ENCODE results near the gene RNF186. TPM values are rescaled to one million over a fixed set of nuclear protein-coding genes. Genes with fewer than 3 reads are reported as not detected.

RNF186 gene
- total RNA-seq, 3 donors from 2014 or later, result 15.1 to 42.6 (median 41.0) TPM

- Histone ChIP-seq H3K36me3 (ENCODE audit: low read depth) (peaks cover 3% of the 10 kb centered on the region), H3K4me3 (peak overlapping the region; percentile 48), H3K9me3 (no peaks in the 10 kb centered on the region), H3K4me1 (ENCODE audit: low read depth) (peaks cover 13% of the 10 kb centered on the region)
- intact Hi-C loops (cut with DNase I, micrococcal nuclease), result loop anchor here in 1 of 2 donors (10.0 kb wide), 1 partner anchor 51 kb away; no protein-coding TSS in a partner anchor
- no peak for TF ChIP-seq CTCF (IDR thresholded peaks at IDR 0.05)
- DNase-seq, result no peak
- no peak for ATAC-seq
Observed at GRCh38 chr1:19813643-19813960, 1.5 kb downstream of the RNF186 start.

- Histone ChIP-seq H3K4me3 (no peak overlapping the region), H3K4me1 (ENCODE audit: low read depth) (peaks cover 13% of the 10 kb centered on the region), H3K9me3 (no peaks in the 10 kb centered on the region), H3K36me3 (ENCODE audit: low read depth) (peaks cover 3% of the 10 kb centered on the region)
- TF ChIP-seq CTCF (IDR thresholded peaks at IDR 0.05), result no peak
- intact Hi-C loops (cut with DNase I, micrococcal nuclease), result loop anchor here in 1 of 2 donors (10.0 kb wide), 1 partner anchor 52 kb away; no protein-coding TSS in a partner anchor
- ATAC-seq (peak; percentile 47), DNase-seq (peak; percentile 68 to 81 (median 72))
Observed at GRCh38 chr1:19812875-19813642, 2.0 kb downstream of the RNF186 start.

GRCh38 chr1:19811206-19811851 is 3.8 kb downstream of the RNF186 start:
- ATAC-seq (no peak), DNase-seq (peak; percentile 56 to 73 (median 61))
- Histone ChIP-seq H3K9me3 (no peaks in the 10 kb centered on the region), H3K4me1 (ENCODE audit: low read depth) (peaks cover 8% of the 10 kb centered on the region), H3K36me3 (ENCODE audit: low read depth) (peaks cover 3% of the 10 kb centered on the region), H3K4me3 (no peak overlapping the region)
- peak; percentile 24 for TF ChIP-seq CTCF (IDR thresholded peaks at IDR 0.05)
- intact Hi-C loops (cut with DNase I, micrococcal nuclease), result loop anchor here in 1 of 2 donors (10.0 kb wide), 1 partner anchor 53 kb away; no protein-coding TSS in a partner anchor

- intact Hi-C loops (cut with DNase I, micrococcal nuclease), result no loop called here
Observed at GRCh38 chr1:19809044-19809750, 5.9 kb downstream of the RNF186 start.

More at GRCh38 chr1:19809044-19809750, 5.9 kb downstream of the RNF186 start:
- H3K4me3 ChIP-seq, result no peak overlapping the region
- no peak for ATAC-seq
- no peak for TF ChIP-seq CTCF (IDR thresholded peaks at IDR 0.05)
- no peaks in the 10 kb centered on the region for H3K36me3 ChIP-seq (ENCODE audit: low read depth)
- H3K9me3 ChIP-seq, result no peaks in the 10 kb centered on the region
- H3K4me1 ChIP-seq (ENCODE audit: low read depth), result peaks cover 2% of the 10 kb centered on the region
- peak in 2 of 3 donors; percentile 51 to 52 for DNase-seq

Data from mucosa of descending colon (tissue), 3 donors.